ENCODE data around the gene SDK2. TPM values are rescaled to one million over a fixed set of nuclear protein-coding genes. Genes with fewer than 3 reads are reported as not detected.

SDK2 gene
- total RNA-seq, 1 experiment from 2014 or later, result not detected

- no peak for DNase-seq (ENCODE audit: low read depth)
Observed at GRCh38 chr17:73654241-73654640, 10.0 kb upstream of the SDK2 start.

- no peak for DNase-seq (ENCODE audit: low read depth)
Observed at GRCh38 chr17:73653810-73654209, 9.6 kb upstream of the SDK2 start.

GRCh38 chr17:73652886-73653480 lies 8.7 kb upstream of the SDK2 start:
- no peak for DNase-seq (ENCODE audit: low read depth)

GRCh38 chr17:73650617-73651200 lies 6.5 kb upstream of the SDK2 start:
- DNase-seq (ENCODE audit: low read depth), result no peak

- no peak for DNase-seq (ENCODE audit: low read depth)
Observed at GRCh38 chr17:73650140-73650539, 5.9 kb upstream of the SDK2 start.

- no peak for DNase-seq (ENCODE audit: low read depth)
Observed at GRCh38 chr17:73648974-73649373, 4.7 kb upstream of the SDK2 start.

- DNase-seq (ENCODE audit: low read depth), result no peak
Observed at GRCh38 chr17:73648543-73648820, 4.2 kb upstream of the SDK2 start.

- no peak for DNase-seq (ENCODE audit: low read depth)
Observed at GRCh38 chr17:73647772-73648542, 3.7 kb upstream of the SDK2 start.

- DNase-seq (ENCODE audit: low read depth), result no peak
Observed at GRCh38 chr17:73647301-73647695, 3.1 kb upstream of the SDK2 start.

- no peak for DNase-seq (ENCODE audit: low read depth)
Observed at GRCh38 chr17:73646409-73647300, 2.4 kb upstream of the SDK2 start.

GRCh38 chr17:73645050-73645871 lies 1.0 kb upstream of the SDK2 start:
- DNase-seq (ENCODE audit: low read depth), result no peak

GRCh38 chr17:73643852-73644144 lies 447 bp downstream of the SDK2 start:
- no peak for DNase-seq (ENCODE audit: low read depth)

- no peak for DNase-seq (ENCODE audit: low read depth)
Observed at GRCh38 chr17:73643001-73643851, 1.0 kb downstream of the SDK2 start.

- DNase-seq (ENCODE audit: low read depth), result no peak
Observed at GRCh38 chr17:73642659-73643000, 1.6 kb downstream of the SDK2 start.

- no peak for DNase-seq (ENCODE audit: low read depth)
Observed at GRCh38 chr17:73641826-73642600, 2.2 kb downstream of the SDK2 start.

GRCh38 chr17:73640691-73641090 lies 3.6 kb downstream of the SDK2 start:
- DNase-seq (ENCODE audit: low read depth), result no peak

- no peak for DNase-seq (ENCODE audit: low read depth)
Observed at GRCh38 chr17:73639932-73640331, 4.3 kb downstream of the SDK2 start.

GRCh38 chr17:73639322-73639721 lies 4.9 kb downstream of the SDK2 start:
- DNase-seq (ENCODE audit: low read depth), result no peak

- DNase-seq (ENCODE audit: low read depth), result no peak
Observed at GRCh38 chr17:73638556-73638955, 5.7 kb downstream of the SDK2 start.

- DNase-seq (ENCODE audit: low read depth), result no peak
Observed at GRCh38 chr17:73637866-73638265, 6.4 kb downstream of the SDK2 start.

Data from LHCN-M2 (cell line).